Mucosa of gallbladder (tissue), 1 donor: ENCODE measurements around the gene SEC23B. TPM values are rescaled to one million over a fixed set of nuclear protein-coding genes. Genes with fewer than 3 reads are reported as not detected.
A peak's percentile ranks its signal among the peaks of the same experiment; 100 is the strongest.
"Not testable (repeated sequence)": the region's sequence is repeated elsewhere in the genome, so short reads cannot be mapped to it uniquely, and the experiment has no call there.

Experiments used
- DNase-seq: peaks from one replicate; pipeline ENCODE4 v3.0.0-alpha.2; 2020; ENCODE audit warnings: low spot score
- total RNA-seq: library from RNA; stranded (reverse); gene quantifications from one replicate; pipeline ENCODE4 v1.2.1, GENCODE V29; 2021
- donor health status: DM: no; HTN: no; CAD: no.

The SEC23B gene
- total RNA-seq, result 69.3 TPM

- DNase-seq, result peak; percentile 97
Observed at GRCh38 chr20:18507218-18508191, at the start of gene SEC23B. Gene SEC23B (plus strand): TSS chr20:18507940. CDS start chr20:18510836, 2,896 bp downstream.

GRCh38 chr20:18465536-18466200 is 42.1 kb upstream of the SEC23B start:
- no peak for DNase-seq

GRCh38 chr20:18466574-18466893 is 41.2 kb upstream of the SEC23B start:
- no peak for DNase-seq

GRCh38 chr20:18466894-18467730 is 40.6 kb upstream of the SEC23B start, which contains the start of the genes DZANK1 and POLR3F:
Gene DZANK1 (minus strand): TSS chr20:18467030. CDS start chr20:18465358, 1,672 bp downstream.
Gene POLR3F (plus strand): TSS chr20:18467390. CDS start chr20:18467507, 117 bp downstream.
- DNase-seq, result peak; percentile 96

GRCh38 chr20:18477218-18477617 is 30.5 kb upstream of the SEC23B start:
- DNase-seq, result no peak

GRCh38 chr20:18477821-18478220 is 29.9 kb upstream of the SEC23B start:
- DNase-seq, result no peak

- no peak for DNase-seq
Observed at GRCh38 chr20:18481596-18481995, 26.1 kb upstream of the SEC23B start.

GRCh38 chr20:18488301-18488700 is 19.4 kb upstream of the SEC23B start:
- DNase-seq, result no peak

GRCh38 chr20:18496042-18496441 is 11.7 kb upstream of the SEC23B start:
- DNase-seq, result no peak

- DNase-seq, result peak; percentile 85
Observed at GRCh38 chr20:18496740-18497592, 10.8 kb upstream of the SEC23B start, which contains the start of gene RBBP9. Gene RBBP9 (minus strand): TSS chr20:18497225. CDS start chr20:18497167, 58 bp downstream.

- DNase-seq, result no peak
Observed at GRCh38 chr20:18497603-18498002, 10.1 kb upstream of the SEC23B start.

GRCh38 chr20:18501672-18502071 is 6.1 kb upstream of the SEC23B start:
- DNase-seq, result not testable (repeated sequence)

GRCh38 chr20:18504479-18505060 is 3.2 kb upstream of the SEC23B start:
- DNase-seq, result peak; percentile 46

GRCh38 chr20:18506744-18507143 is 996 bp upstream of the SEC23B start:
- DNase-seq, result no peak

GRCh38 chr20:18511571-18511970 is 3.8 kb downstream of the SEC23B start:
- DNase-seq, result no peak

GRCh38 chr20:18513208-18513607 is 5.5 kb downstream of the SEC23B start:
- DNase-seq, result no peak

GRCh38 chr20:18514127-18514526 is 6.4 kb downstream of the SEC23B start:
- DNase-seq, result no peak

- no peak for DNase-seq
Observed at GRCh38 chr20:18515973-18516372, 8.2 kb downstream of the SEC23B start.

GRCh38 chr20:18522066-18522465 is 14.3 kb downstream of the SEC23B start:
- not testable (repeated sequence) for DNase-seq

- no peak for DNase-seq
Observed at GRCh38 chr20:18523066-18523465, 15.3 kb downstream of the SEC23B start.
